NCI-H1048 (cell line): ENCODE data around the gene CASTOR2.
"Not testable (repeated sequence)": the region's sequence is repeated elsewhere in the genome, so short reads cannot be mapped to it uniquely, and the experiment has no call there.

Experiments used
- DNase-seq: peaks from one replicate; lab custom pipeline; 2025; lab: John Stamatoyannopoulos, UW

The CASTOR2 gene

GRCh38 chr7:74964511-74965119 is at the start of gene CASTOR2:
Gene CASTOR2 (plus strand): TSS chr7:74964705. CDS start chr7:74964986, 281 bp downstream.
- not testable (repeated sequence) for DNase-seq

- DNase-seq = not testable (repeated sequence)
These were observed 42.1 kb upstream of the CASTOR2 start for GRCh38 chr7:74922321-74922890.

- not testable (repeated sequence) for DNase-seq
These were observed 40.9 kb upstream of the CASTOR2 start for GRCh38 chr7:74923644-74924043.

- not testable (repeated sequence) for DNase-seq
These were observed 37.5 kb upstream of the CASTOR2 start for GRCh38 chr7:74926968-74927367.

- DNase-seq = not testable (repeated sequence)
These were observed 32.8 kb upstream of the CASTOR2 start for GRCh38 chr7:74931563-74932328.

GRCh38 chr7:74939429-74939828 is 25.1 kb upstream of the CASTOR2 start:
- not testable (repeated sequence) for DNase-seq

- not testable (repeated sequence) for DNase-seq
These were observed 23.0 kb upstream of the CASTOR2 start for GRCh38 chr7:74941302-74942069.

- DNase-seq = not testable (repeated sequence)
These were observed 20.6 kb upstream of the CASTOR2 start for GRCh38 chr7:74943923-74944322.

GRCh38 chr7:74947741-74948140 is 16.8 kb upstream of the CASTOR2 start:
- DNase-seq = not testable (repeated sequence)

GRCh38 chr7:74953774-74954173 is 10.7 kb upstream of the CASTOR2 start:
- not testable (repeated sequence) for DNase-seq

GRCh38 chr7:74958328-74958727 is 6.2 kb upstream of the CASTOR2 start:
- DNase-seq = not testable (repeated sequence)

GRCh38 chr7:74963704-74964510 is 598 bp upstream of the CASTOR2 start:
- not testable (repeated sequence) for DNase-seq

- DNase-seq = not testable (repeated sequence)
These were observed 1.8 kb downstream of the CASTOR2 start for GRCh38 chr7:74966208-74966854.

- DNase-seq = not testable (repeated sequence)
These were observed 2.4 kb downstream of the CASTOR2 start for GRCh38 chr7:74966909-74967308.

GRCh38 chr7:74971431-74971830 is 6.9 kb downstream of the CASTOR2 start:
- DNase-seq = not testable (repeated sequence)

GRCh38 chr7:74972377-74972776 is 7.9 kb downstream of the CASTOR2 start:
- not testable (repeated sequence) for DNase-seq

GRCh38 chr7:74975959-74976358 is 11.5 kb downstream of the CASTOR2 start:
- not testable (repeated sequence) for DNase-seq

GRCh38 chr7:74977523-74977922 is 13.0 kb downstream of the CASTOR2 start:
- not testable (repeated sequence) for DNase-seq

GRCh38 chr7:74988436-74988835 is 23.9 kb downstream of the CASTOR2 start:
- DNase-seq = not testable (repeated sequence)

- DNase-seq = no peak
These were observed 28.6 kb downstream of the CASTOR2 start for GRCh38 chr7:74993121-74993520.
